SH-SY5Y (cell line): ENCODE data around the gene EBI3.

Experiments used
- GATA2 ChIP-seq: IDR thresholded peaks from 2 replicates; pipeline ENCODE4 v1.6.1; 2011; ENCODE audit warnings: mild to moderate bottlenecking, low read depth, low read length
- GATA3 ChIP-seq: IDR thresholded peaks from 2 replicates; pipeline ENCODE4 v1.6.1; 2011; ENCODE audit warnings: low read depth, mild to moderate bottlenecking, low read length, moderate library complexity

- TF ChIP-seq GATA3 (no peak), GATA2 (no peak)
Observed at GRCh38 chr19:4213116-4213515, 16.2 kb upstream of the EBI3 start.
